HepG2 (cell line): Measurements from ENCODE around the gene PROX1. TPM values are rescaled to one million over a fixed set of nuclear protein-coding genes. Genes with fewer than 3 reads are reported as not detected.

Source experiments
- CENPT ChIP-seq: sonication (generic); formaldehyde crosslinking; IDR thresholded peaks from 2 replicates; pipeline ENCODE4 v1.8.0; 2022; ENCODE audit warnings: low read depth, mild to moderate bottlenecking, moderate library complexity, missing genetic modification reagents
- CHD4 ChIP-seq: fragments of 200-600 bp; sonication (generic); IDR thresholded peaks from 2 replicates; pipeline ENCODE4 v1.7.0; 2017; ENCODE audit warnings: mild to moderate bottlenecking, low read length, borderline replicate concordance
- GATAD2A ChIP-seq: IDR thresholded peaks from 2 replicates; pipeline ENCODE4 v1.6.1; 2016
- HIC2 ChIP-seq: sonication (generic); formaldehyde crosslinking; IDR thresholded peaks from 2 replicates; pipeline ENCODE4 v1.9.0; 2022; ENCODE audit warnings: low read depth, missing genetic modification reagents
- IRX3 ChIP-seq: sonication (generic); formaldehyde crosslinking; IDR thresholded peaks from 2 replicates; pipeline ENCODE4 v1.8.1; 2023; ENCODE audit warnings: mild to moderate bottlenecking, low read depth, missing genetic modification reagents, borderline replicate concordance
- KMT2B ChIP-seq: IDR thresholded peaks from 2 replicates; pipeline ENCODE4 v1.6.1; 2016; ENCODE audit warnings: missing genetic modification reagents, missing compliant biosample characterization
- MEIS1 ChIP-seq: sonication (generic); formaldehyde crosslinking; IDR thresholded peaks from 2 replicates; pipeline ENCODE4 v1.9.0; 2021; ENCODE audit warnings: mild to moderate bottlenecking, missing genetic modification reagents, moderate library complexity, borderline replicate concordance
- MIXL1 ChIP-seq: IDR thresholded peaks from 2 replicates; pipeline ENCODE4 v1.6.1; 2016
- MXI1 ChIP-seq: IDR thresholded peaks from 3 replicates; pipeline ENCODE4 v1.6.1; 2012; ENCODE audit warnings: low read depth, low read length, inconsistent platforms, borderline replicate concordance
- NR2F2 ChIP-seq: IDR thresholded peaks from 2 replicates; pipeline ENCODE4 v1.6.1; 2012; ENCODE audit warnings: low read depth, inconsistent platforms, borderline replicate concordance
- PRPF4 ChIP-seq: fragments of 200-400 bp; formaldehyde crosslinking; IDR thresholded peaks from 2 replicates; pipeline ENCODE4 v1.6.1; 2016; ENCODE audit warnings: low read length, low read depth; ENCODE audit not compliant: poor library complexity, severe bottlenecking
- SETDB1 ChIP-seq: sonication (generic); formaldehyde crosslinking; IDR thresholded peaks from 2 replicates; pipeline ENCODE4 v1.5.1; 2020; ENCODE audit warnings: missing genetic modification reagents, mild to moderate bottlenecking, borderline replicate concordance
- SP2 ChIP-seq: sonication (generic); formaldehyde crosslinking; IDR thresholded peaks from 2 replicates; pipeline ENCODE4 v1.5.1; 2020; ENCODE audit warnings: mild to moderate bottlenecking, missing genetic modification reagents
- SRSF4 ChIP-seq: fragments of 200-400 bp; formaldehyde crosslinking; IDR thresholded peaks from one replicate; pipeline ENCODE4 v1.6.1; 2018; ENCODE audit warnings: mild to moderate bottlenecking, low read depth, low read length, moderate library complexity; ENCODE audit not compliant: poor library complexity, severe bottlenecking
- TFAP4 ChIP-seq: sonication (generic); IDR thresholded peaks from 2 replicates; pipeline ENCODE4 v1.6.1; 2016; ENCODE audit warnings: low read depth, borderline replicate concordance
- TMF1 ChIP-seq: sonication (generic); formaldehyde crosslinking; IDR thresholded peaks from 2 replicates; pipeline ENCODE4 v1.8.1; 2022; ENCODE audit warnings: low read depth, missing genetic modification reagents
- ZBTB7B ChIP-seq: sonication (generic); formaldehyde crosslinking; IDR thresholded peaks from 2 replicates; pipeline ENCODE4 v1.4.0; 2020; ENCODE audit warnings: missing genetic modification reagents
- ZNF281 ChIP-seq: sonication (generic); formaldehyde crosslinking; IDR thresholded peaks from 2 replicates; pipeline ENCODE4 v1.4.0; 2020; ENCODE audit warnings: missing genetic modification reagents, borderline replicate concordance
- ZNF333 ChIP-seq: sonication (generic); formaldehyde crosslinking; IDR thresholded peaks from 2 replicates; pipeline ENCODE4 v1.4.0; 2020; ENCODE audit warnings: mild to moderate bottlenecking, missing genetic modification reagents, borderline replicate concordance
- ZNF512B ChIP-seq: sonication (generic); formaldehyde crosslinking; IDR thresholded peaks from 2 replicates; pipeline ENCODE4 v1.5.1; 2020; ENCODE audit warnings: missing genetic modification reagents, mild to moderate bottlenecking, borderline replicate concordance
- ZNF569 ChIP-seq: sonication (generic); formaldehyde crosslinking; IDR thresholded peaks from 2 replicates; pipeline ENCODE4 v1.5.0; 2020; ENCODE audit warnings: mild to moderate bottlenecking, missing genetic modification reagents, moderate library complexity, borderline replicate concordance
- ZNF570 ChIP-seq: sonication (generic); formaldehyde crosslinking; IDR thresholded peaks from 2 replicates; pipeline ENCODE4 v1.4.0; 2020; ENCODE audit warnings: mild to moderate bottlenecking, missing genetic modification reagents, borderline replicate concordance
- ZNF670 ChIP-seq: sonication (generic); formaldehyde crosslinking; IDR thresholded peaks from 2 replicates; pipeline ENCODE4 v1.8.0; 2022; ENCODE audit warnings: mild to moderate bottlenecking, missing genetic modification reagents, borderline replicate concordance
- polyA plus RNA-seq, 8 experiments: library from polyadenylated mRNA; depleted of rRNA in 3 of 8; stranded (reverse) in 7 of 8; unstranded in 1 of 8; fragments of >200 nt; fragmentation: Illumina TruSeq in 4 of 8; extraction: Trizol in 4 of 8; gene quantifications; 2 replicates each; pipeline versions ENCODE4 v1.2.1 to v1.2.3, GENCODE V29; 2011 to 2016; ENCODE audit warnings: low read depth in 4 of 8, missing spikeins in 1 of 8, mixed read lengths in 1 of 8; ENCODE audit not compliant: insufficient read depth in 1 of 8
- total RNA-seq, 5 experiments: library from RNA; depleted of rRNA; stranded (reverse); fragments of >200 nt; fragmentation: Illumina TruSeq; extraction: Trizol; gene quantifications; 2 replicates each; pipeline ENCODE4 v1.2.3, GENCODE V29; 2016; ENCODE audit warnings: low read depth in 1 of 5

Gene PROX1
- total and polyA plus RNA-seq, 2 of the 13 experiments (the other 11 are each of a cell fraction or from before 2014, with no cell fraction given): 12.3 to 30.2 TPM

GRCh38 chr1:213956295-213956770, 31.4 kb upstream of the PROX1 start (continued):
- TF ChIP-seq SRSF4: no peak
- TF ChIP-seq ZNF670: no peak
- TF ChIP-seq KMT2B (CRISPR knock-in tag): no peak
- no peak for TF ChIP-seq ZNF570 (CRISPR knock-in tag)
- peak; percentile 75; the same call in 1 of the 2 replicates for TF ChIP-seq ZBTB7B
- TF ChIP-seq ZNF512B (CRISPR knock-in tag): no peak
- no peak for TF ChIP-seq CHD4
- peak; percentile 75 for TF ChIP-seq MIXL1 (CRISPR knock-in tag)
- TF ChIP-seq ZNF569 (CRISPR knock-in tag): no peak
- TF ChIP-seq GATAD2A (CRISPR knock-in tag): peak; percentile 97
- no peak for TF ChIP-seq SP2
- peak; percentile 75; the same call in 1 of the 2 replicates for TF ChIP-seq NR2F2
- TF ChIP-seq TFAP4: peak; percentile 44; the same call in 1 of the 2 replicates
- TF ChIP-seq PRPF4: no peak
- TF ChIP-seq CENPT (CRISPR knock-in tag): no peak
- TF ChIP-seq ZNF333 (CRISPR knock-in tag): no peak
- peak; percentile 11; the same call in 1 of the 2 replicates for TF ChIP-seq ZNF281 (CRISPR knock-in tag)
- no peak for TF ChIP-seq TMF1 (CRISPR knock-in tag)
- TF ChIP-seq MEIS1 (CRISPR knock-in tag): peak; percentile 50; the same call in 1 of the 2 replicates
- TF ChIP-seq SETDB1 (CRISPR knock-in tag): no peak
- no peak for TF ChIP-seq MXI1
- no peak for TF ChIP-seq IRX3 (CRISPR knock-in tag)
- TF ChIP-seq HIC2 (CRISPR knock-in tag): no peak
